Measurements from ENCODE around the gene SRBD1.

SRBD1 gene

GRCh38 chr2:45477546-45477945 lies 133.5 kb downstream of the SRBD1 start:
- Histone ChIP-seq H3K4me2 (ENCODE audit: low read length) (no peak overlapping the region), H2AFZ (ENCODE audit: low read depth, low read length) (no peak overlapping the region), H3K27me3 (ENCODE audit: low read depth, low read length) (no peaks in the 10 kb centered on the region), H3K79me2 (ENCODE audit: low read length) (no peaks in the 10 kb centered on the region), H3K9me3 (ENCODE audit: insufficient read depth, low read length) (no peaks in the 10 kb centered on the region), H3K9ac (ENCODE audit: low read length) (no peak overlapping the region), H3K27ac (ENCODE audit: low read length) (no peak overlapping the region), H3K36me3 (replicated peaks; ENCODE audit: low read depth, low read length) (no peaks in the 10 kb centered on the region), H4K20me1 (ENCODE audit: insufficient read depth, low read length) (no peaks in the 10 kb centered on the region), H3K4me3 (ENCODE audit: low read length) (no peak overlapping the region), H3K4me1 (ENCODE audit: low read length) (no peaks in the 10 kb centered on the region)
- TF ChIP-seq EZH2phosphoT487 (IDR thresholded peaks at IDR 0.05; ENCODE audit: low read depth) (no peak), CTCF (IDR thresholded peaks at IDR 0.05; ENCODE audit: low read depth, low read length) (no peak)

GRCh38 chr2:45470531-45470930 lies 140.5 kb downstream of the SRBD1 start:
- Histone ChIP-seq H3K27me3 (ENCODE audit: low read depth, low read length) (no peaks in the 10 kb centered on the region), H3K4me3 (ENCODE audit: low read length) (no peak overlapping the region), H3K4me1 (ENCODE audit: low read length) (peaks cover 6% of the 10 kb centered on the region), H3K36me3 (replicated peaks; ENCODE audit: low read depth, low read length) (peaks cover 3% of the 10 kb centered on the region), H3K9me3 (ENCODE audit: insufficient read depth, low read length) (no peaks in the 10 kb centered on the region), H3K27ac (ENCODE audit: low read length) (no peak overlapping the region), H3K9ac (ENCODE audit: low read length) (no peak overlapping the region), H2AFZ (ENCODE audit: low read depth, low read length) (no peak overlapping the region), H3K4me2 (ENCODE audit: low read length) (no peak overlapping the region), H4K20me1 (ENCODE audit: insufficient read depth, low read length) (no peaks in the 10 kb centered on the region), H3K79me2 (ENCODE audit: low read length) (no peaks in the 10 kb centered on the region)
- TF ChIP-seq EZH2phosphoT487 (IDR thresholded peaks at IDR 0.05; ENCODE audit: low read depth) (no peak), CTCF (IDR thresholded peaks at IDR 0.05; ENCODE audit: low read depth, low read length) (no peak)

GRCh38 chr2:45469314-45470099 lies 141.6 kb downstream of the SRBD1 start:
- no peak overlapping the region for H2AFZ ChIP-seq (ENCODE audit: low read depth, low read length)
- no peak overlapping the region for H3K9ac ChIP-seq (ENCODE audit: low read length)
- no peaks in the 10 kb centered on the region for H3K27me3 ChIP-seq (ENCODE audit: low read depth, low read length)
- no peak overlapping the region for H3K4me3 ChIP-seq (ENCODE audit: low read length)
- H4K20me1 ChIP-seq (ENCODE audit: insufficient read depth, low read length): no peaks in the 10 kb centered on the region
- H3K9me3 ChIP-seq (ENCODE audit: insufficient read depth, low read length): no peaks in the 10 kb centered on the region
- TF ChIP-seq EZH2phosphoT487 (IDR thresholded peaks at IDR 0.05; ENCODE audit: low read depth): no peak
- no peak for TF ChIP-seq CTCF (IDR thresholded peaks at IDR 0.05; ENCODE audit: low read depth, low read length)
- no peak overlapping the region; the same call in 1 of the 2 replicates for H3K4me2 ChIP-seq (ENCODE audit: low read length)
- peaks cover 6% of the 10 kb centered on the region for H3K4me1 ChIP-seq (ENCODE audit: low read length)
- peaks cover 3% of the 10 kb centered on the region for H3K36me3 ChIP-seq (replicated peaks; ENCODE audit: low read depth, low read length)
- no peaks in the 10 kb centered on the region for H3K79me2 ChIP-seq (ENCODE audit: low read length)
- H3K27ac ChIP-seq (ENCODE audit: low read length): no peak overlapping the region

- peaks cover 3% of the 10 kb centered on the region for H3K36me3 ChIP-seq (replicated peaks; ENCODE audit: low read depth, low read length)
- no peak overlapping the region for H3K4me3 ChIP-seq (ENCODE audit: low read length)
- no peak overlapping the region for H3K9ac ChIP-seq (ENCODE audit: low read length)
- H3K27me3 ChIP-seq (ENCODE audit: low read depth, low read length): no peaks in the 10 kb centered on the region
- H3K9me3 ChIP-seq (ENCODE audit: insufficient read depth, low read length): no peaks in the 10 kb centered on the region
- H3K79me2 ChIP-seq (ENCODE audit: low read length): no peaks in the 10 kb centered on the region
- TF ChIP-seq EZH2phosphoT487 (IDR thresholded peaks at IDR 0.05; ENCODE audit: low read depth): no peak
- no peak overlapping the region for H3K4me2 ChIP-seq (ENCODE audit: low read length)
- no peak overlapping the region for H3K27ac ChIP-seq (ENCODE audit: low read length)
- H2AFZ ChIP-seq (ENCODE audit: low read depth, low read length): no peak overlapping the region
- peaks cover 6% of the 10 kb centered on the region for H3K4me1 ChIP-seq (ENCODE audit: low read length)
- H4K20me1 ChIP-seq (ENCODE audit: insufficient read depth, low read length): no peaks in the 10 kb centered on the region
Observed at GRCh38 chr2:45468279-45468678, 142.8 kb downstream of the SRBD1 start.

Data from OCI-LY3 (cell line).